K562 (cell line): ENCODE measurements around the gene IRF1.

ENCODE experiments used
- BRD4 ChIP-seq: fragments of 200-600 bp; sonication (generic); IDR thresholded peaks from 2 replicates; pipeline ENCODE4 v1.6.1; 2017; ENCODE audit warnings: inconsistent platforms
- CREM ChIP-seq: IDR thresholded peaks from 2 replicates; pipeline ENCODE4 v1.6.1; 2014; ENCODE audit warnings: antibody characterized with exemption, low read depth
- CTCF ChIP-seq, 3 experiments: IDR thresholded peaks in 2 of 3; conservative IDR thresholded peaks in 1 of 3; 2 replicates each; pipeline ENCODE4 v1.5.1; 2011 to 2012; ENCODE audit warnings: low read length in 3 of 3, mild to moderate bottlenecking in 3 of 3, control low read depth in 2 of 3, improper control_type of control experiment in 1 of 3, inconsistent platforms in 1 of 3, low read depth in 1 of 3, mixed read lengths in 1 of 3, moderate library complexity in 1 of 3; ENCODE audit not compliant: insufficient read depth in 2 of 3
- NR0B1 ChIP-seq: fragments of 450-650 bp; IDR thresholded peaks from one replicate; pipeline ENCODE4 v1.6.1; 2018; ENCODE audit warnings: mild to moderate bottlenecking, moderate library complexity; ENCODE audit not compliant: partially characterized antibody
- SMARCC2 ChIP-seq: fragments of 450-650 bp; IDR thresholded peaks from 2 replicates; pipeline ENCODE4 v1.6.1; 2017; ENCODE audit warnings: antibody characterized with exemption, moderate library complexity, mild to moderate bottlenecking, low read depth
- TCF7 ChIP-seq: sonication (generic); IDR thresholded peaks from 2 replicates; pipeline ENCODE4 v1.6.1; 2016; ENCODE audit warnings: antibody characterized with exemption, borderline replicate concordance
- ZNF384 ChIP-seq: IDR thresholded peaks from 2 replicates; pipeline ENCODE4 v1.6.1; 2012; ENCODE audit warnings: low read depth, low read length, improper control_type of control experiment
- ZSCAN29 ChIP-seq: fragments of 450-650 bp; IDR thresholded peaks from 2 replicates; pipeline ENCODE4 v1.6.1; 2017
- ZZZ3 ChIP-seq: fragments of 450-650 bp; IDR thresholded peaks from 2 replicates; pipeline ENCODE4 v1.6.1; 2016; ENCODE audit warnings: antibody characterized with exemption, mild to moderate bottlenecking, moderate library complexity

GRCh38 chr5:132491368-132492364 is 1.1 kb upstream of the IRF1 start:
- TF ChIP-seq ZSCAN29 (no peak), ZNF384 (no peak), ZZZ3 (no peak), SMARCC2 (no peak), CTCF (IDR thresholded peaks at IDR 0.05 in 2 of 3, conservative IDR thresholded peaks at IDR 0.05 in 1 of 3; ENCODE audit: insufficient read depth in 2 of 3, low read depth in 1 of 3, low read length in 3 of 3) (no peak), CREM (no peak), BRD4 (no peak), TCF7 (no peak), NR0B1 (no peak)
